GM18951 (cell line): Measurements from ENCODE around the gene MNX1.

Experiments
- POLR2A ChIP-seq: IDR thresholded peaks from 4 replicates; pipeline ENCODE4 v1.6.1; 2011; ENCODE audit warnings: mild to moderate bottlenecking; ENCODE audit not compliant: insufficient read length, insufficient read depth; ENCODE audit errors: extremely low read depth
- in situ Hi-C: fragments of 300-500 bp; cut with MboI; formaldehyde crosslinking; loops from one replicate; pipeline ENCODE4 v1.12.0; 2022; ENCODE audit warnings: low sequenced_read_pairs, mixed read lengths, inconsistent platforms; ENCODE audit not compliant: unreplicated experiment

Gene MNX1

GRCh38 chr7:157023589-157023905, 13.1 kb upstream of the MNX1 start:
- in situ Hi-C loops, result no loop called here
- no peak for TF ChIP-seq POLR2A

- in situ Hi-C loops, result no loop called here
- TF ChIP-seq POLR2A, result no peak
These were observed 12.5 kb upstream of the MNX1 start for GRCh38 chr7:157022681-157023588.

GRCh38 chr7:157021871-157022680, 11.6 kb upstream of the MNX1 start:
- in situ Hi-C loops, result no loop called here
- no peak for TF ChIP-seq POLR2A

- in situ Hi-C loops, result no loop called here
- no peak for TF ChIP-seq POLR2A
These were observed 10.8 kb upstream of the MNX1 start for GRCh38 chr7:157021071-157021870.

- in situ Hi-C loops, result no loop called here
- no peak for TF ChIP-seq POLR2A
These were observed 10.1 kb upstream of the MNX1 start for GRCh38 chr7:157020514-157021070.

- no peak for TF ChIP-seq POLR2A
- in situ Hi-C loops, result no loop called here
These were observed 9.4 kb upstream of the MNX1 start for GRCh38 chr7:157019718-157020451.

- in situ Hi-C loops, result no loop called here
- no peak for TF ChIP-seq POLR2A
These were observed 8.6 kb upstream of the MNX1 start for GRCh38 chr7:157018997-157019608.

- in situ Hi-C loops, result no loop called here
- TF ChIP-seq POLR2A, result peak; percentile 29
These were observed 8.0 kb upstream of the MNX1 start for GRCh38 chr7:157018328-157018996.

- no peak for TF ChIP-seq POLR2A
- in situ Hi-C loops, result no loop called here
These were observed 7.3 kb upstream of the MNX1 start for GRCh38 chr7:157017603-157018327.

- in situ Hi-C loops, result no loop called here
- no peak for TF ChIP-seq POLR2A
These were observed 6.7 kb upstream of the MNX1 start for GRCh38 chr7:157017149-157017548.
